Occipital lobe (tissue), 2 donors: ENCODE measurements around the gene NKD2. TPM values are rescaled to one million over a fixed set of nuclear protein-coding genes. Genes with fewer than 3 reads are reported as not detected.

Experiments
- small RNA-seq: library from RNA; depleted of rRNA; stranded (forward); fragments of <200 nt; gene quantifications from one replicate; pipeline ENCODE3, GENCODE V24; 2014
- total RNA-seq: library from RNA; depleted of rRNA; stranded (reverse); fragments of >200 nt; gene quantifications from one replicate; pipeline ENCODE4 v1.2.3, GENCODE V29; 2014

Gene NKD2
- total RNA-seq, 1 donor from 2014 or later = 3.0 TPM

Small RNAs within 50 kb of the gene (small RNA-seq; reads per million reads assigned to genes)
- gene MIR4635 = not detected

Other genes with a start within 250 kb of the NKD2 start
- gene ZDHHC11B, start 224.1 kb upstream of the NKD2 start, total RNA-seq = 5.6 TPM
- gene ZDHHC11, start 157.8 kb upstream of the NKD2 start, total RNA-seq = 7.2 TPM
- 36.5 TPM for gene BRD9, start 116.0 kb upstream of the NKD2 start, total RNA-seq
- gene TRIP13, start 115.9 kb upstream of the NKD2 start, total RNA-seq = 7.5 TPM
- 4.4 TPM for gene SLC12A7, start 103.3 kb downstream of the NKD2 start, total RNA-seq
- gene SLC6A19, start 192.8 kb downstream of the NKD2 start, total RNA-seq = not detected
- not detected for gene SLC6A18, start 216.6 kb downstream of the NKD2 start, total RNA-seq